IPS-18c (cell line): ENCODE results near the gene MYOM1.

Source experiments
- H3K4me3 ChIP-seq: 2 replicates; pipeline ENCODE4 v1.7.0; 2013; ENCODE audit warnings: low read depth, mild to moderate bottlenecking, low read length, moderate library complexity; ENCODE audit not compliant: insufficient read depth
- H3K9me3 ChIP-seq: one replicate; pipeline ENCODE4 v1.6.1; 2013; ENCODE audit warnings: mild to moderate bottlenecking, low read length, moderate library complexity; ENCODE audit not compliant: control insufficient read depth, insufficient read depth

The MYOM1 gene

DNA sequence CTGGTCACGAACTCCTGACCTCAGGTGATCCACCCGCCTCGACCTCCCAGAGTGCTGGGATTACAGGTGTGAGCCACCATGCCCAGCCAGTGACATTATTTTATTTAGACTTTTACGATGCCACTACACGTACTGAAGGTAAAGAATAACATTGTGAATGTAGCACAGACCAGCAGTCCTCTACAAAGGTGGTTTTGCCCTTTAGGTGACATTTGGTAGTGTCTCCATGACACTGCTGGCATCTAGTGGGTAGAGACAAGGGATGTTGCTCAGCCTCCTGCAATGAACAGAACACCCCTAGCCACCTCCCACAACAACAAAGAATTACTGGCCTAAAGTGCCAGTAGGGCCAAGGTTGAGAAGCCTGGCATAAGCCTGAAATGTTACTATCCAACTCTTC, 69.5 kb downstream of the MYOM1 start:
- no peak overlapping the region for H3K4me3 ChIP-seq
- H3K9me3 ChIP-seq, result no peaks in the 10 kb centered on the region

DNA sequence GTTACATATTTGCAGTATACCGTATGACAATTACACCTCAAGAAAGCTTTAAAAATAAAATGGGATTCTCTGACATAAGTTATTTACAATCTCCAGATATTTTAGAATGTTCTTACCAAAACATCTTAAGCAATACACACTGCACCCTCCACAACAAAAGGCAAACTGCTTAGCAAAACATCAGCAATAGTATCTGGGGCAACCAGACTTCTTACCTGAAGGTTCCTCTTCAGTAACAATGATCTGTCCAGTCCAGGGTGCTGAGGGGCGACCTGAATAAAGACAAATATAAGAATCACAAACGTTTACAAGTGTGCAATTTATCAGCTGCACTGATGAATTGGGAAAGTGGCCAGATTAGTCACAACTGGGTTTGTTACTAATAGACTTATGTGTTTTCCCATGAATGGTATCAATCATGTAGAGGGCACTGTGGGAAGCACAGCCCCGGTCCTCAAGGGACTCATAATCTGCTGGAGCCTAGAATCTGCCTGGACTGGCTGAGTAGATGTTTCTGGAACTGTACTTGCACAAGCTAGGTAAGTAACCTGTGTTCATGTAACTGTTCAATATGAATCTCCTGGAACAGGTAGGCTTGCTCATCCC, 70.7 kb downstream of the MYOM1 start:
- H3K4me3 ChIP-seq, result no peak overlapping the region

GRCh38 chr18:3147935-3148554, 71.7 kb downstream of the MYOM1 start:
- H3K4me3 ChIP-seq, result no peak overlapping the region
- H3K9me3 ChIP-seq, result no peaks in the 10 kb centered on the region

More for the DNA sequence above, 70.7 kb downstream of the MYOM1 start:
- no peaks in the 10 kb centered on the region for H3K9me3 ChIP-seq

- H3K4me3 ChIP-seq, result no peak overlapping the region
- no peaks in the 10 kb centered on the region for H3K9me3 ChIP-seq
These were observed 78.7 kb downstream of the MYOM1 start for GRCh38 chr18:3140986-3141639.

DNA sequence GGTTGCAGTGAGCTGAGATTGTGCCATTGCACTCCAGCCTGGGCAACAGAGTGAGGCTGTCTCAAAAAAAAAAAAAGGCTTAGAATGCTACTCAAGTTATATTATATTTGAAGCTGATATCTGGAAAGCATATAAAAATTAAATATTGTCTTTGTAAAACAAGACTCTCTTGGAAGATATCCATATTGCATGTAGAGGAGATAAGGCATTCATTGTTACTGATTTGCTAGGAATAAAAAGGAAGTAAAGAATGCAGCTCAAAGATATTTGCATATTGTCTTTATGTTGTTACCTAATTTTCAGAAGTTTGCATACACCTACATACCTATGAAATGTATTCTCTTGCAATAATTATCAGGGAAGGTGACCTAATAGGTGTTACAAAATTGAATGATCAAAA, 79.4 kb downstream of the MYOM1 start:
- no peaks in the 10 kb centered on the region for H3K9me3 ChIP-seq
- H3K4me3 ChIP-seq, result no peak overlapping the region

DNA sequence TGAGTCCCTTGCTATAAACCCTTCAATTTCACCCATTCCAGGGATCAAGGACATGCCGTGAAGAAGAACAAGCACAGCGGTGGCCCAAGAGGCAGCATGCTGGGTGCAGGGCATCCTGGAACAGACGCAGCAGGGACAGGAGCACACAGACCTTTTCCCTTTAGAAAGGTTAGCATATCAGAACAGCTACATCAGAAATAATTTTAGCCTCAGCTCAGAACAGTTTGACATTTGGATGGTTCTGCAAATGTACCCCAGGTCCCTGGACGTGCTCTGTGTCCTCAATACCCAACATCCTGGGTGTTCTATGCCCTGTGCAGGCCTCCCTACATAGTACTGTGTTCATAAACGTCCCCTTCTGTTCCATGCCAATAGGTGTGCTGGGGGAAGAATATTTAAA, 80.4 kb downstream of the MYOM1 start:
- Histone ChIP-seq H3K9me3 (no peaks in the 10 kb centered on the region), H3K4me3 (no peak overlapping the region)

- no peaks in the 10 kb centered on the region for H3K9me3 ChIP-seq
These were observed 81.3 kb downstream of the MYOM1 start for GRCh38 chr18:3138274-3138975.

DNA sequence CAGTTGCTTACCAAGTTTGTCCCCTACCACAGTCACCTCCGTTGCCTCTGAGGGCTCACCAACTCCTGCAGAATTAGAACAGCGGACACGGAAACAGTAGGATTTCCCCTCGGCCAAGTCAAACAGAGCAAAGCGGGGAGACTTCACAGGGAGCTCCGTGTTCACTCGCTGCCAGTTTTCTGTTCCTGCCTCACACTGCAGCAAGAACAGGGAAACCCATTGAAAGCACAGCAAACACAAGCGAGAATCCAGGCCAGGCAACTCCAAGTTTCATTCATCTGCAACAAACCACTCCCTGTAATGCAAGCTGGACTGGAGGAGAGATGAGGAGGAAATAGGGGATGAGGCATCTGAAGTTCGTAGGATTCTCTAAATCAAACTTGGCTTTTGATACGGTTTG, 84.2 kb downstream of the MYOM1 start:
- H3K9me3 ChIP-seq, result no peaks in the 10 kb centered on the region
- no peak overlapping the region for H3K4me3 ChIP-seq

More at GRCh38 chr18:3138274-3138975, 81.3 kb downstream of the MYOM1 start:
- H3K4me3 ChIP-seq, result no peak overlapping the region

GRCh38 chr18:3132700-3133099, 87.1 kb downstream of the MYOM1 start:
- H3K4me3 ChIP-seq, result no peak overlapping the region
- no peaks in the 10 kb centered on the region for H3K9me3 ChIP-seq

DNA sequence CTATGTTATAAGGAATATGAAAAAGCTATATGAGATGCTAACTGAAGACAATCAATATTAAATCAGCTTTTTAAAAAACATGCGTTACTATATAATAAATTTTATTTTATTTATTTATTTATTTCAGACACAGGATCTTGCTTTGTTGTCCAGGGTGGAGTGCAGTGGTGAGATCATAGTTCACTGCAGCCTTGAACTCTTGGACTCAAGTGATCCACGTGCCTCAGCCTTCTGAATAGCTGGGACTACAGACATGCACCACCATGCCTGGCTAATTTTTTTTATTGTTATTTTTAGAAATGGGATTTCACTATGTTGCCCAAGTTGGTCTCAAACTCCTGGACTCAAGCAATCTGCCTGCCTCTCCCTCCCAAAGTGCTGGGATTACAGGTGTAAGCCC, 89.4 kb downstream of the MYOM1 start:
- Histone ChIP-seq H3K4me3 (no peak overlapping the region), H3K9me3 (no peaks in the 10 kb centered on the region)

DNA sequence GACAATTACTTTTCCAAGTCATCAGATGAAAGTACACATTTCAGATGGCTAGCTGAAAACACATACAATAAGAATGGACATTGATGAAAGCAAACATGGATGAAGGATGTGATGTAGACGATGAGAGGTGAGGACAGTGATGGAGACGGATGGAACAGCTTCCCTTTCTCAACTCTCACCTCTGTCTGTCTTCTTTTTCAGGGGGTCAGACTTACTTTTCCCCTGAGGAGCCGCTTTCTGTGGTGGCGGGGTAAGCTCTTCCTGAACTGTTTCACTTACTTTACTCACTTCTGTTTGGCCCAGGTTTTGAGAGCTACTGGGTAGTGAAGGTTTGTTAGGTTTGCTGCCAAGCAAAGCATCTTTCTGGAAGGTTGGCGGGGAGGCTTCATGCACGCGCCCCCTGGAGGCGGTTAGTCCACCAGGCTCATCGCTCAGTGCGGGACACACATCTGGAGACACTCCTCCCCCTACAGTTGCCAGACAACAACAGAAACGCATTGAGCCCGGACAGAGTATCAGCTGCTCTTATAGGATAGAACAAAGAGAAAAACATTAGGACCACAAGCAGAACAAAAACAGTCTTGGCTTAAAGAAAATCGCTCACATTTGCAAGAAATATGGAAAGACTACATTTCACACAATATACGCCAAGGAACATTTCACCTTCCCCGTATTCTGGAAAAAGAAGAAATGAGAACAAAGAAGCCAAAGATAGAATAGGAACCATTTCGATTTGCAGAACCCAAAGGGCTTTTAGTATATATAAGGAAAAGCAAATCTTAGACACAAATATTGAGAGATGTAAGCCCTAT, 90.5 kb downstream of the MYOM1 start:
- Histone ChIP-seq H3K9me3 (no peaks in the 10 kb centered on the region), H3K4me3 (no peak overlapping the region)

GRCh38 chr18:3126457-3127097, 93.2 kb downstream of the MYOM1 start:
- no peak overlapping the region for H3K4me3 ChIP-seq
- no peaks in the 10 kb centered on the region for H3K9me3 ChIP-seq

- H3K4me3 ChIP-seq, result no peak overlapping the region
- H3K9me3 ChIP-seq, result no peaks in the 10 kb centered on the region
These were observed 94.9 kb downstream of the MYOM1 start for GRCh38 chr18:3124822-3125221.

GRCh38 chr18:3122851-3123250, 96.9 kb downstream of the MYOM1 start:
- H3K9me3 ChIP-seq, result no peaks in the 10 kb centered on the region

DNA sequence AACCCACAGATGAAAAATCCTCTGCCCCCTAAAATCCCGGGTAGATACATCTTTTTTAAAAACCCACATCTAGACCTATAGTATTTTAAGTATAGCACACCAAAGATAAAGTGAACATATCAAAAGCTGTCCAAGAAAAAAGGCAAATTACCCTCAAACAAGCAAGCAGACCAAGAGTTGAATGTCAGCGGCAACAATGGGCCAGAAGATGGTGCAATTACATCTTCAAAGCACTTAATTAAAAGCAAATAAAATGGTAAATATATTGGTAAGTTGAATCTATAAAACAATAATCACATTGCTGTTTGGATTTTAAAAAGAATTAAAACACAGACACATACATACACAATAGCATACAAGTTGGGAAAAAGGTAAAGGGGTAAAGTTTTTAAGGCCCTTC, 98.5 kb downstream of the MYOM1 start:
- no peak overlapping the region for H3K4me3 ChIP-seq
- H3K9me3 ChIP-seq, result no peaks in the 10 kb centered on the region

More at GRCh38 chr18:3122851-3123250, 96.9 kb downstream of the MYOM1 start:
- H3K4me3 ChIP-seq, result no peak overlapping the region

DNA sequence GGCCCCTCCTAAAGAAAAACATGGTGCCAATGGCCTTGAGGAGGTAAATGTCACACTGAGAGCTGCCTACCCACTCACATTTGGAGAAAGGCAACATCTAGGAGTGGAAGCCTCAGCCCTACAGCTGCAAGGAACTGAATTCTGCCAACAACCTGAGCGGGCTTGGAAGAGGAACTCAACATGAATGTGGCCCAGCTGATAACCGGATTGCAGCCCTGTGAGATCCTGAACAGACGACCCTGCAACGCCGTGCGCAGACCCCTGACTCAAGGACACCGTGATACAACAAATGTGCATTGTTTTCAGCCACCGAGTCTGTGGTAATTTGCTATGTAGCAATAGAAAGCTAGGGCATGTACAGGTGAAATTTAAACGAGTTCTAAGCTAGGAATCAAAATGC, 99.4 kb downstream of the MYOM1 start:
- no peaks in the 10 kb centered on the region for H3K9me3 ChIP-seq
- no peak overlapping the region for H3K4me3 ChIP-seq
